GM23338 (cell line): Measurements from ENCODE around the gene MYOF.

Source experiments
- CREB1 ChIP-seq: fragments of 250-450 bp; sonication (Bioruptor Pico); IDR thresholded peaks from 2 replicates; pipeline ENCODE4 v1.5.0; 2020; ENCODE audit warnings: low read depth, mild to moderate bottlenecking, moderate library complexity
- EZH2 ChIP-seq: fragments of 200-600 bp; sonication (generic); IDR thresholded peaks from one replicate; pipeline ENCODE4 v1.8.0; 2017; ENCODE audit warnings: antibody characterized with exemption, mild to moderate bottlenecking, low read depth; ENCODE audit not compliant: unreplicated experiment
- EZH2phosphoT487 ChIP-seq: fragments of 200-600 bp; sonication (generic); IDR thresholded peaks from one replicate; pipeline ENCODE4 v1.8.1; 2018; ENCODE audit warnings: antibody characterized with exemption; ENCODE audit not compliant: unreplicated experiment
- POLR2AphosphoS5 ChIP-seq: IDR thresholded peaks from 2 replicates; pipeline ENCODE4 v1.6.1; 2016; ENCODE audit warnings: antibody characterized with exemption, low read depth
- REST ChIP-seq: IDR thresholded peaks from one replicate; pipeline ENCODE4 v1.6.1; 2018; ENCODE audit warnings: antibody characterized with exemption; ENCODE audit not compliant: unreplicated experiment
- TF ChIP-seq, protein P1 (sequence below), 2 experiments: fragments of 200-600 bp in 1 of 2; sonication (generic) in 1 of 2; conservative IDR thresholded peaks; 2 replicates each; pipeline versions ENCODE4 v1.5.1 to v1.6.1; 2016 to 2017; ENCODE audit warnings: antibody characterized with exemption in 2 of 2, low read depth in 2 of 2, mild to moderate bottlenecking in 2 of 2, moderate library complexity in 1 of 2

GRCh38 chr10:93336678-93337077, 145.5 kb downstream of the MYOF start:
- TF ChIP-seq EZH2phosphoT487 = no peak
- no peak for TF ChIP-seq REST
- TF ChIP-seq, protein P1, sequence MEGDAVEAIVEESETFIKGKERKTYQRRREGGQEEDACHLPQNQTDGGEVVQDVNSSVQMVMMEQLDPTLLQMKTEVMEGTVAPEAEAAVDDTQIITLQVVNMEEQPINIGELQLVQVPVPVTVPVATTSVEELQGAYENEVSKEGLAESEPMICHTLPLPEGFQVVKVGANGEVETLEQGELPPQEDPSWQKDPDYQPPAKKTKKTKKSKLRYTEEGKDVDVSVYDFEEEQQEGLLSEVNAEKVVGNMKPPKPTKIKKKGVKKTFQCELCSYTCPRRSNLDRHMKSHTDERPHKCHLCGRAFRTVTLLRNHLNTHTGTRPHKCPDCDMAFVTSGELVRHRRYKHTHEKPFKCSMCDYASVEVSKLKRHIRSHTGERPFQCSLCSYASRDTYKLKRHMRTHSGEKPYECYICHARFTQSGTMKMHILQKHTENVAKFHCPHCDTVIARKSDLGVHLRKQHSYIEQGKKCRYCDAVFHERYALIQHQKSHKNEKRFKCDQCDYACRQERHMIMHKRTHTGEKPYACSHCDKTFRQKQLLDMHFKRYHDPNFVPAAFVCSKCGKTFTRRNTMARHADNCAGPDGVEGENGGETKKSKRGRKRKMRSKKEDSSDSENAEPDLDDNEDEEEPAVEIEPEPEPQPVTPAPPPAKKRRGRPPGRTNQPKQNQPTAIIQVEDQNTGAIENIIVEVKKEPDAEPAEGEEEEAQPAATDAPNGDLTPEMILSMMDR (conservative IDR thresholded peaks at IDR 0.05; ENCODE audit: low read depth in 2 of 2) = no peak
- TF ChIP-seq POLR2AphosphoS5 = no peak
- no peak for TF ChIP-seq EZH2
- no peak for TF ChIP-seq CREB1
